ENCODE data around the gene ZP3. TPM values are rescaled to one million over a fixed set of nuclear protein-coding genes. Genes with fewer than 3 reads are reported as not detected.

The ZP3 gene
- total RNA-seq, 1 experiment from 2014 or later = 5.0 TPM

Other genes starting within 250 kb of the ZP3 start
- 13.1 and 16.4 TPM in 2 replicates for gene SRRM3, start 223.1 kb upstream of the ZP3 start, total RNA-seq (2014; rRNA removed; shearing (Covaris generic))
- 84.7 and 92.2 TPM in 2 replicates for gene HSPB1, start 122.3 kb upstream of the ZP3 start, total RNA-seq (2014; rRNA removed; shearing (Covaris generic))
- gene YWHAG, start 66.0 kb upstream of the ZP3 start, total RNA-seq (2014; rRNA removed; shearing (Covaris generic)) = 69.0 and 74.5 TPM in 2 replicates
- 0.59 and 0.77 TPM in 2 replicates for gene SSC4D, start 15.3 kb upstream of the ZP3 start, total RNA-seq (2014; rRNA removed; shearing (Covaris generic))
- 11.9 and 12.8 TPM in 2 replicates for gene DTX2, start 36.8 kb downstream of the ZP3 start, total RNA-seq (2014; rRNA removed; shearing (Covaris generic))
- gene UPK3B, start 85.6 kb downstream of the ZP3 start, total RNA-seq (2014; rRNA removed; shearing (Covaris generic)) = not detected in 2 replicates
- not detected in 2 replicates for gene SPDYE16, start 118.3 kb downstream of the ZP3 start, total RNA-seq (2014; rRNA removed; shearing (Covaris generic))
- 4.5 and 8.2 TPM in 2 replicates for gene POMZP3, start 202.3 kb downstream of the ZP3 start, total RNA-seq (2014; rRNA removed; shearing (Covaris generic))